GM12865 (cell line): ENCODE measurements around the gene RIC3.

Source experiments
- DNase-seq: peaks from one replicate; pipeline ENCODE4 v3.0.0; 2010; ENCODE audit warnings: low read depth
- H3K4me3 ChIP-seq: 2 replicates; pipeline ENCODE4 v1.5.1; 2011; ENCODE audit warnings: mild to moderate bottlenecking, low read depth, low read length, control low read depth
- CTCF ChIP-seq: IDR thresholded peaks from 2 replicates; pipeline ENCODE4 v1.5.1; 2011; ENCODE audit warnings: low read length, control low read depth, low read depth, inconsistent platforms; ENCODE audit not compliant: insufficient read depth; ENCODE audit errors: missing control alignments

Gene RIC3

GRCh38 chr11:8126649-8127289 lies 42.1 kb downstream of the RIC3 start:
- no peak for DNase-seq

GRCh38 chr11:8122173-8122764 lies 46.6 kb downstream of the RIC3 start:
- no peak for DNase-seq
- H3K4me3 ChIP-seq, result no peak overlapping the region
- TF ChIP-seq CTCF, result no peak

More at GRCh38 chr11:8126649-8127289, 42.1 kb downstream of the RIC3 start:
- TF ChIP-seq CTCF, result no peak
- H3K4me3 ChIP-seq, result no peak overlapping the region

- DNase-seq, result no peak
- no peak for TF ChIP-seq CTCF
- H3K4me3 ChIP-seq, result no peak overlapping the region
These were observed 57.2 kb downstream of the RIC3 start for GRCh38 chr11:8111636-8112035.

- no peak for TF ChIP-seq CTCF
- H3K4me3 ChIP-seq, result no peak overlapping the region
- no peak for DNase-seq
These were observed 58.4 kb downstream of the RIC3 start for GRCh38 chr11:8110396-8110795.

GRCh38 chr11:8109675-8110074 lies 59.1 kb downstream of the RIC3 start:
- no peak for TF ChIP-seq CTCF
- H3K4me3 ChIP-seq, result no peak overlapping the region
- DNase-seq, result no peak

- no peak for DNase-seq
- no peak for TF ChIP-seq CTCF
- H3K4me3 ChIP-seq, result no peak overlapping the region
These were observed 60.4 kb downstream of the RIC3 start for GRCh38 chr11:8108421-8108820.

GRCh38 chr11:8107642-8108041 lies 61.2 kb downstream of the RIC3 start:
- no peak overlapping the region for H3K4me3 ChIP-seq
- no peak for DNase-seq
- TF ChIP-seq CTCF, result no peak
